Measurements from ENCODE around the gene LRRFIP2. TPM values are rescaled to one million over a fixed set of nuclear protein-coding genes. Genes with fewer than 3 reads are reported as not detected.

The LRRFIP2 gene
- total and polyA plus RNA-seq, 2 of the 4 experiments (the other 2 are of a cell fraction): 20.6 to 31.0 TPM

- Histone ChIP-seq H3K4me1 (ENCODE audit: control insufficient read depth, insufficient read depth, low read length) (peaks cover 2% of the 10 kb centered on the region), H4K91ac (ENCODE audit: insufficient read depth, low read depth, low read length) (no peak overlapping the region), H3K4me3 (ENCODE audit: insufficient read depth, low read depth, low read length) (no peak overlapping the region), H2BK120ac (ENCODE audit: low read depth, low read length) (no peak overlapping the region), H3K9me1 (ENCODE audit: insufficient read depth, low read length) (peaks cover 10% of the 10 kb centered on the region), H2AK9ac (replicated peaks; ENCODE audit: low read depth, low read length, poor library complexity) (no peak overlapping the region), H4K5ac (ENCODE audit: low read depth, low read length) (no peak overlapping the region), H2AK5ac (ENCODE audit: low read depth, low read length) (no peak overlapping the region), H3K27me3 (ENCODE audit: control insufficient read depth, insufficient read depth, low read length) (no peaks in the 10 kb centered on the region), H3K79me1 (ENCODE audit: low read depth in 1 of 2, low read length in 2 of 2) (peaks cover 0 to 15% of the 10 kb centered on the region in 2 experiments; a peak in 2 of 4 replicates), H2BK15ac (ENCODE audit: low read depth, low read length) (no peak overlapping the region), H3K18ac (ENCODE audit: low read depth, low read length) (no peak overlapping the region), H2AFZ (replicated peaks; ENCODE audit: low read length, poor library complexity) (no peak overlapping the region), H3K4me2 (ENCODE audit: low read depth, low read length) (no peak overlapping the region), H3K14ac (replicated peaks; ENCODE audit: low read depth, low read length) (no peak overlapping the region), H3K27ac (ENCODE audit: insufficient read depth, low read length) (no peak overlapping the region), H3K36me3 (ENCODE audit: control insufficient read depth, insufficient read depth, low read length) (peaks cover 25% of the 10 kb centered on the region), H3K4ac (ENCODE audit: low read depth, low read length) (no peak overlapping the region), H3K23ac (ENCODE audit: low read depth, low read length) (no peak overlapping the region), H3K9ac (ENCODE audit: low read depth, low read length) (no peak overlapping the region), H4K8ac (ENCODE audit: low read depth in 2 of 2, low read length in 2 of 2) (no peak overlapping the region), H4K20me1 (ENCODE audit: insufficient read depth, low read length) (no peaks in the 10 kb centered on the region), H3K56ac (ENCODE audit: extremely low read depth, insufficient read depth, low read length) (no peak overlapping the region), H3K9me3 (ENCODE audit: control insufficient read depth, insufficient read depth, low read length) (peaks cover 3% of the 10 kb centered on the region), H2BK20ac (ENCODE audit: low read depth, low read length) (no peak overlapping the region), H2BK5ac (ENCODE audit: low read depth, low read length, poor library complexity, severe bottlenecking) (no peak overlapping the region)
- no peak for ATAC-seq (ENCODE audit: low read depth)
- in situ Hi-C loops (cut with MboI; ENCODE audit: low sequenced_read_pairs) (no loop called here), intact Hi-C loops (cut with micrococcal nuclease) (no loop called here), dilution Hi-C loops (cut with HindIII; ENCODE audit: low sequenced_read_pairs, unreplicated experiment) (no loop called here)
- no peak for TF ChIP-seq RAD21 (IDR thresholded peaks at IDR 0.05; ENCODE audit: low read length)
- no peak for TF ChIP-seq MXI1 (IDR thresholded peaks at IDR 0.05; ENCODE audit: borderline replicate concordance, low read depth, low read length)
- no peak for TF ChIP-seq CHD1 (IDR thresholded peaks at IDR 0.05; ENCODE audit: low read depth, low read length)
- TF ChIP-seq MAFK (IDR thresholded peaks at IDR 0.05; ENCODE audit: low read depth, low read length): no peak
- no peak for TF ChIP-seq MAZ (IDR thresholded peaks at IDR 0.05; ENCODE audit: borderline replicate concordance, low read depth, low read length)
- TF ChIP-seq RCOR1 (IDR thresholded peaks at IDR 0.05; ENCODE audit: insufficient replicate concordance, low read length): no peak
- TF ChIP-seq POLR2A (IDR thresholded peaks at IDR 0.05; ENCODE audit: low read depth, low read length): no peak
- TF ChIP-seq NFE2L2 (IDR thresholded peaks at IDR 0.05; ENCODE audit: low read depth, low read length): no peak
- TF ChIP-seq SMC3 (IDR thresholded peaks at IDR 0.05; ENCODE audit: low read depth, low read length): no peak
- TF ChIP-seq CTCF (conservative IDR thresholded peaks at IDR 0.05; ENCODE audit: low read depth, low read length): no peak
- TF ChIP-seq FOS (IDR thresholded peaks at IDR 0.05; ENCODE audit: low read depth, low read length): no peak
- TF ChIP-seq USF2 (IDR thresholded peaks at IDR 0.05; ENCODE audit: low read depth, low read length): no peak
- no peak for TF ChIP-seq ELK1 (IDR thresholded peaks at IDR 0.05; ENCODE audit: borderline replicate concordance, low read depth, low read length)
- TF ChIP-seq RFX5 (IDR thresholded peaks at IDR 0.05; ENCODE audit: low read depth, low read length): no peak
- no peak for TF ChIP-seq CEBPB (IDR thresholded peaks at IDR 0.05; ENCODE audit: low read depth, low read length)
- no peak for TF ChIP-seq BHLHE40 (IDR thresholded peaks at IDR 0.05; ENCODE audit: low read depth, low read length)
- no peak for DNase-seq
- WGBS, 2 experiments (ENCODE audit: extremely low coverage in 2 of 2, insufficient read length in 1 of 2): no CpG with 5 or more reads among the region's 1 CpG
- BruUV-seq (replicated peaks): no TSS peak
- CTCF ChIA-PET: no interaction called here
- POLR2A ChIA-PET (ENCODE audit: unreplicated experiment): no interaction called here
Measured at GRCh38 chr3:37039161-37039846, 135.1 kb downstream of the LRRFIP2 start.

Measured in IMR-90 (cell line).